Effector CD8-positive, alpha-beta T cell (primary cell): ENCODE measurements around the gene PRTG.
"Not testable (repeated sequence)": the region's sequence is repeated elsewhere in the genome, so short reads cannot be mapped to it uniquely, and the experiment has no call there.

ENCODE experiments used
- DNase-seq: peaks from one replicate; lab custom pipeline; 2025; lab: John Stamatoyannopoulos, UW

The PRTG gene

DNA sequence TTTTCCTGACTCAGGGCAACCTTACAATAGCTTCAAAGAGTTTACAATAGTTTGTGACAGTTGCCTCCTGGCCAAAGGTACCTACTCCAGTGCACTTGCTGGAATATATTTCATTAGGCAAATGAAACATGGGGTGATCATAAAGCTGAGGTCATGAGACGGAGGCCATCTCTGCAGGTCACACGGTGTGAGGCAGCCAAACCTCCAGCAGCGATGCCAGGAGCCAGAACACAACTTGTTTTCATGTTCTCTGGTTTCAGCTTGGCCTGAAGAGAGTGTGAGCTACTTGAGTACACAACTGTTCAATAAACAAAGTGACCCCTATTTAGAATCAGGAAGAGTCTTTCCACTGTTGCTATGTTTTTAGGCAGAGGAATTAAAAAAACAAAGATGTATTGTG is 112.1 kb downstream of the PRTG start:
- no peak for DNase-seq

DNA sequence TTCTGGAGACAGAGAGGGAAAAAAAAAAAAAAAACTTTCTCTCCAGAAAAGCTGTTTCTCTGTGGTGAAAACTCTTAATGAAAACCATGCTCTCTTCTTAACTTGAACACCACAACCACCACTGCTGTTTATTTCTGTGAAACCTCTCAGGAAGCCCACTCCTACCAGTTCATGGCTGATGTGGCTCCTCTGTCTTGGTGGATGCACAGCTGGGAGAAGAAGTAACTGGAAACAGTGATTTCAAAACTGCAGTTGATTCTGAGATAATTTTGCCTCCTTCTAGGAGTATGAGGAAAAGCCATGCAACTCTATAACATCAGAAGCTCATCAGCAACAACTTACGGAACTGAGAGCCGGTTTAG is 114.6 kb downstream of the PRTG start:
- DNase-seq = no peak

DNA sequence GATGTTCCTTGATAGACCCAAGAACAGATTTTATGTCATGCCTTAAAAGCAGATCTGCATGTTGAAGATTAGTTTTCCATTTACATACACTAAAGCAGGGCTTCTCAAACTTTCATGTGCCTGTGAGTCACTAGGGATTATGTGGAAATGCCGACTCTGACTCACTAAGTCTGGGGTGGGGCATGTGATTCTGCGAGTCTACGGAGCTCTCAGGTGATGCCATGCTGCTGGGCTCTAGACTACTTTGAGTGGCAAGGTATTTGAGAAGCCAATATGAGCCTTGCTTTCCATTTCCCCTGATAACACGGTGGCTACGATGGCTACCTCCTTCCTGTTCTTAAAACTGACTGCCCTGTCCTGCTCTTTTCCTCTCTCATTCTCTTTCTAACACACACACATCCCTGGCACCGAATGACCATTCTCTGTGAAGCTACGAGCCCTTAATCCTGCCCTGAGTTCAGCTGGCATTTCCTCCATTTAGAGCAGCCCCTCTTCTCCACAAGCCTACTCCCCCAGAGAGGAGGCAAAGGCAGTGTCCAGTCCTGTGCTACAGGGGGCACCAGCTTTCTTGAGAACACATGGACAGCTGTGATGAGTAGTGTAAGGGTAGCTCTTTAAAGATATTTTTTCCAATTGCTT is 115.1 kb downstream of the PRTG start:
- no peak for DNase-seq

DNA sequence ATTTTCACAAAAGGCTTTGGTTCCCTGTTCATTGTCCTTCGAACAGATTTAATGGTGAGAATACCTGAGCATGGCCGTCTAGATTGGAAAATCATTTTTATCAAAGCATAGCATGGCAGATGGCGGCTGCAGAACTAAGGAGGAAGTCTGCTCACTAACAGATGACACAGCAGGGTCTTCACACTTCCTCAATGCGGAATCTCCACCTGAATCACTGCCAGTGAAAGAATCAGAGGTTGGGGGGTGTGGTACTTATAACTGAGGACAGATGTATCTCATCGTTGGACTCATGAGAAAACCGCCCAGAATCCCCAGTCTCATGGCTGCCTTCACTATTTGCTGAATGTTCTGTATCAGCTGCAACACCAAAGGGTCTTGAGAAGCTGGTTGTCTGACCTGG is 123.2 kb downstream of the PRTG start:
- no peak for DNase-seq

DNA sequence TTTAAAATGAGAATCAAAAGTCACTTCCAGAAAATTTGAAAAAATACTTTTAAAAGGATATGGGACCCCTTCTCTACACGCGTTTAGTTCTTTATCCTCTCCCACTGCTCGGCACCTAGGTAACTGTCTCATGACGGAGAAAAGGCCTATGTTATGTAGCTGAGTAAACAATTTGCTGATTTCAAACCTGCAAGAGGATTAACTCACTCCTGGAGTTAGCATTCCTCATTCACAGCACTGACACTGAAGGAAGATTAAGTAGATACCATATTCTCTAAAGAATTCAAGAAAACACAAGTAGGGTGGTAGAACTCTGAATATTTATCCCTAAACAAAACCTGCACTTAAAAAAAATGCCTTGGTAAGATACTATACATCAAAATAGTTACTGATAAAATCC is 124.6 kb downstream of the PRTG start:
- no peak for DNase-seq

DNA sequence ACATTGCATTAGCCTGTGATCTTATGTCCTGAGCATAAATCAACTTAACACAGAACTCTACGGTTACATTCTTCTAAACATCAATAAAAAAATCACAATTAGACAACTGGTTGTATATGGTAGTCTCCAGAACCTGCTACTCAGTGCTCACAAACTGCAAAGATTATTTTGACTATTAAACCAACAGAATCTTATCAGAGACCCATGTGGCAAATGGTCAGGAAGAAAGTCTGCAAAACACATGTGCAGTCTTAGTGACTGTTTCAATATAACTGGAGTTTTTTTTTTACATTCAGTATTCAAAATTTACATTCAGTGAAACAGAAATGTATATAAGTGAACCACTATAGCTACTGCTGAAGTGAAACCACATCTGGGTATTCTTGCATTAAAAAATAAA is 127.5 kb downstream of the PRTG start:
- DNase-seq = no peak

DNA sequence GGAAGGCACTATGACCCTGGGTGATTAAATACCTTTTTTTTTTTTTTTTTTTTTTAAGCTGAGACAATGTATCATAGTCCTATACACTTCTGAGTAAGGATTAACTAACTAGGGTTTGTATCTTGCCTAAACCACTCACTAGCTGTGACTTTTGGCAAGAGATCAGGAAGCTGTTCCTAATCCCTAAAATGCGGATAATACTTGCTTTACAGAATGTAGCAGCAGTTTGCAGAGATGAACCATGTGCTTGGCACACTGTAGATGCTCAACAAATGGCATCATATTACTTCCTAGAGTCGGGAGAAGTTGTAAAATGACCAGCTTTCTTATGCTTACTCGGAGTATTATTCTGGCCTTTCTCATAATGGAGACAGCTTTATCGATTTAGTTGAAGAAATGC is 129.2 kb downstream of the PRTG start:
- DNase-seq = no peak

DNA sequence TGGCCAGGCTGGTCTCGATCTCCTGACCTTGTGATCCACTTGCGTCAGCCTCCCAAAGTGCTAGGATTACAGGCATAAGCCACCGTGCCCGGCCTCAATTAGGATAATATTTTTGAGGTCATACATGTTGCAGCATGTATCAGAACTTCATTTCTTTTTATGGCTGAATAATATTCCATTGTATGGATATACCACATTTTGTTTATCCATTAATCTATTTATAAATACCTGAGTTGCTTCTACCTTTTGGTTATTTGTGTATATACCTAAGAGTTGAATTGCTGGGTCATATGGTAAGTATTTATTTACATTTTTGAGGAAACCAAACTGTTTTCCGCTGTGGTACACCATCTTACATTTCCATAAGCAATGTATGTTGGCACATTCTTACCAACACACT is 136.7 kb downstream of the PRTG start:
- no peak for DNase-seq

DNA sequence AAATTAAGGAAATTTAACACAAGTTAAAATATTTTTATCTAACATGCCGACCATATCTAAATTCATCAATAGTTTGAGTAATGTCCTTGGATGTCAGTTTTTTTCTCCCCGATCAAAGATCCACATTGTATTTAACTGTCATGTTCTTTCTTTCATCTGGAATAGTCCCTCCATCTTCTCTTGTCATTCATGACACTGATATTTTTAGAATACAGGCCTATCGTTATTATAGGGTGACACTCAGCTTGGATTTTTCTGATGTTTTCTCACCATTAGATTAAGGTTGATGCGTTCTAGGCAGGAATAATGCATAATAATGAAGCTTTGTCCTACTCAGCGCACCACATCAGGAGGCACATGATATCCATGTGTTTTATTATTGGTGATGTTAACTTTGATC is 141.6 kb downstream of the PRTG start:
- DNase-seq = no peak

DNA sequence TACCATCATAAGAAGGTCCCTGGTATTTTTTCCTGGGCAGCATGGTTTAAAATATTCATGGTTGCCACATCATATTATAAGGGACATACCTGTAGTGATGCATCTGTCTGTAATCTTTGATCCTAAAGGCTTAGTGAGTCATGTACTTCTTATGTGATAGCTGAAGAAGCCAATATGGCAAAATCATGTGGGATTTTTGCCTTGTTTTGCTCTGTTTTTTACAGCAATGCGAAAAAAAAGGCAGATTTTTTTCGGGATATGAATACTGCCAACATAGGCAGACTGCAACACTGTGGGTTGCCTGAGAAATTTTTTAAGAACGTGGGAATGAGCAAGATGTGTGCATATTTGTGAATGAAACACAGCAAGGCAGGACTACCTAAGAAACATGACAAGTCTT is 143.5 kb downstream of the PRTG start:
- DNase-seq = no peak

DNA sequence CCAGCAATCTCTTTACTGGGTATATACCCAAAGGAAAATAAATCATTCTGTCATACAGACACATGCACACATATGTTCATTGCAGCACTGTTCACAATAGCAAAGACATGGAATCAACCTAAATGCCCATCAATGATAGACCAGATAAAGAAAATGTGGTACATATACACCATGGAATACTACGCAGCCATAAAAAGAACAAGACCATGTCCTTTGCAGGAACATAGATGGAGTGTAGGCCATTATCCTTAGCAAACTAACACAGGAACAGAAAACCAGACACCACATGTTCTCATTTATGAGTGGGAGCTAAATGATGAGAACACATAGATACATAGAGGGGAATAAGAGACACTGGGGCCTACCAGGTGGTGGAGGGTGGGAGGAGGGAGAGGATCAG is 149.9 kb downstream of the PRTG start:
- DNase-seq = not testable (repeated sequence)

DNA sequence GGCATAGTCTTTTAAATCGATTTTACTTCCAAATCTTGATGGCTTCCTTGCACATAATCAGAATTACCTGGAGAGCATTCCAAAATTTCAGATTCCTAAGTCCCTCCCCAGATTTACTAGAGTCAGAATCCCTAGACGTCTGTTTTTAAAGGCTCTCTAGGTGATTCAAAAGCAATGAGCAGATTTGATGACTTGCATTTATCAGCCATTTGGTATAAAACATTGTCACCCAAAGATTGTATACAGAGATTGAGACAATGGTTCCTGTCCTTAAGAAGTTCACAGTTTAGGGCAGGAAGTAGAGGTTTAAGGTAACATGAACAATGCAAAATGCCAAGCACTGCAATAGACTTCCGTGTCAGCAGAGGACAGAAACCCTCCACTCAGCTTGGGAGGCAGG is 152.2 kb downstream of the PRTG start:
- DNase-seq = no peak

DNA sequence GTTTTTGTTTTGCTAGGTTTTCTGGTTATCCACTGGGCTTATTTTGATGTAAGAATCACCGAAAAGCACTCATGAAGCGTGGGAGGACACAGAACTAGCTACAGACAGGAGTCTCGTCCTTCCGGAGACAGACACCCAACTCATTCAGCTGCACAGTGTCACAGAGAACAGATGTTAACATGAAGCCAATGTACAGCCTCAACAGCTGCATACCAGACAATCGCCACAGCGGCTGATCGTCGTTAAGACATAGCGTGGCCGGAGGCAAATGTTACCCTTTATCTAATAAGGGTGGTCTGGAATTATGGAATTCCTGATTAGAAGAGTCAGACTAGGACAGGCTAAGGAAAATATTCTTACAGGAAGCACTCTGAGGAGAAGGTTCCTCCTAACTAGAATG is 153.7 kb downstream of the PRTG start:
- no peak for DNase-seq

DNA sequence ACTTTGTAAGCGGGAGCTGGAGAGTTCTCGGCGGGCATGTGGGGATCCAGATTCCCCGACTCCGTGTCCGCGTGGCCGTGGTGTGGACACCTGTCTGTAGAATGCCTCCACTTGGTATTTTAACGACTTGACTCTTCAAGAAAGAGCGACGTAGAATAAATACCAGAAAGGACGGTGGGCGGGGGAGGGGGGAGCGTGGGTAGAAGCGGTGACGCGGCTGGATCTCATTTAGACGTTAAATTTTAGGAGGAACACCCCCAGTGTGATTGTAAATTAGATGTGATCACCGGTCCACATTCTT is 154.2 kb downstream of the PRTG start:
- DNase-seq = no peak

DNA sequence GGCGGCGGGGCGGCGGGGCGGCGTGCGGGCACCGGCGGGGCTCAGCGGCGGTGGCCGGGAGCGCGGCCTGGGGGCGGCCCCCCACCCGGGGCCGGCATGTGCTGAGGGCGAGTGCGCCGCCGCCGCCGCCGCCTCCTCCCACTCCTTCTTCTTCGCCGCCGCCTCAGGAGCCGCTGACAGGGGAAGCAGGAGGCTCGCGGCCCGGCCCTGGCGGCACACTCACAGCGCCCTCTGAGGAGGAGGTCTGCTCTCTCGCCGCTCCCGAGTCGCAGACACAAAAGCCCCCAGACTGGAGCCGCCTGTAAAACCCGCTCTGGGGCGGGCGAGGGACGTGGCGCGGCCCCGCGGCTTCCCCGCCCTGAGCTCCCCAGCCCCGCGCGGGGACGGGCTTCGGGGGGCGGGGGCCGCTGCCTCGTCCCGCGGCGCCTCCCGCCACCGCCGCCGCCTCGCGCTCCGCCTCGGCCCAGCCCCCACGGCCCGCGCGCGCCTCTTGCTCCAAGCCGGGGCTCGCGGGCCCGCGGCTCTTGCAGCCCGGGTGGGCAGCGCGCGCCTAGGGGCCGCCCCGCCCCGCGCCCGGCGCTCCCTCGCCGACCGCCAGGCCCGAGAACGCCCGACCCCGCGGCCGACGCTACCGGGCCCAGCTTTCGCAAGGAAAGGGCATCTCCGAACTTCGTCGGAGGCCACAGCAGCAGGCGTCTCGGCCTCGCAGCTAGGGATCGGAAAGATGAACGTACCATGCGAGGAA is 154.7 kb downstream of the PRTG start, which contains the start of gene PYGO1:
Gene PYGO1 (minus strand): TSS at position 276 of the 745 bp plus-strand sequence. CDS start 462 bp downstream, outside the sequence.
- no peak for DNase-seq

DNA sequence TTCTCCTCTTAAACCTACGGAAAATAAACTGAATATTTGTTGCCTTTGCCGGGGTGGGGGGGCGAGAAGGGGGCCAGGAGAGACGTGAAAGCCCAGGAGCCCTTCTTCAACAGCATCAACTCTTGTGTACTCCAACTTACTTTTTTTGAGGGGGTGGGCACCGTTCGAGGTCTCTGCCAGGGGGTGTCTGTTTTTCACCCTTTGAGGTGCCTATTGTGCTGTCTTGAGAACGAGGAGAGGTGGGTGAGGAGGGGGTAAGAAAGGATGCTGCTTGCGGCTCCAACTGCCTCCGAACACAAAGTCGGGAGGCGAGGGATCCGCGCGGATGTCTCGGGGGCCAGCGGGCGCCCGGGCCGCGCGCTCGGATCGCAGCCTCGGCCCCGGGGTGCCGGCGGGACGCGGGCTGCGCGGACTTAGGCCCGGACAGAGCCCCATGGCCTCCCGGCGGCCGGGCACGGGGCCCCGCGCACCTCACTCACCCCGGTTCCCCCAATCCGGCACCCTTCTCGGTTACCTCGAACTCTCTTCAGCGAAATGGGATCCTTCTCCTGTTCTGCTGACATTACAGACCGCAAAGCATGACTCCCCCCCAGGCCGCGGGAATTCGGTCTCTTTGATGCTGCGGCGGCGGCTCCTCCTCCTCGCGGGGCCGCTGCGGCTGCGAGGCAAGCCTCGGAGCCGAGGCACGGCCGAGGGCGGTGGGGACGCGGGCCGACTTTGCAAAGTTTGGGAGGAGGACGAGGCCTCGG is 155.5 kb downstream of the PRTG start:
- no peak for DNase-seq

DNA sequence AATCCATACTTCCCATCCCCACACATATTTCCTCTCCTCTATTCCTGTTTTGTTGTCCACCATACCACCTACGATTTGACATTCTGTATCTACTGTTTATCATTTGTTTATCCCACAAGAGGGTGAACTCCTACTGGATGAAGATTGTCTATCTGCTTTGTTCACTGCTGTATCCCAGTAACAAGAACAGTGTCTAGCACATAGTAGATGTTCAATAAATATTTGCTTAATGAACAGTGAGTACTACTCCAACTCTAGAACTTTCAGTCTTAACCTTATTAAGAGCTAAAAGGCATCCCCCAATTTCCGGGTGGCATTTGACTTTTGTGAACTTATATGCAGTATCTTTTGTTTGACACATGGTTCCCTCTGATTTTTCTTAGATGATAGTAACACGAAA is 156.1 kb downstream of the PRTG start:
- no peak for DNase-seq

DNA sequence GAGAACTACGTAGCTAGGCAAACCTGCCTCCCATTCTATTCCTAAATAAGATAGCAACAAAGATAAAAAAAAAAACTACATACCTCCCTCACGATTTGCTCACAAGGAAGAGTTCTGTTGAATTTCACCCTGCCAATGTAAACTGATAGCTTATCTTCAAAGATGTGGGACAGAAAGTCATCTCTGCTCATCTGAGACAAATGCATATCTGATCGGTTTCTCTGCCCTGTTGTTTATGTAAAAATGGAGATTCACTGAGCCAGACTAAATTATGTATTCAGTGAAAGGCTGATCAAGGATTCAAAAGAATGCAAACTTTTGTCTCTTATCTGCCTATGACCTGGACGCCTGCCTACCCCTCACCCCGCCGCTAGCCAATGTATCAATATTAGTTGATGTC is 166.0 kb downstream of the PRTG start:
- DNase-seq = no peak

DNA sequence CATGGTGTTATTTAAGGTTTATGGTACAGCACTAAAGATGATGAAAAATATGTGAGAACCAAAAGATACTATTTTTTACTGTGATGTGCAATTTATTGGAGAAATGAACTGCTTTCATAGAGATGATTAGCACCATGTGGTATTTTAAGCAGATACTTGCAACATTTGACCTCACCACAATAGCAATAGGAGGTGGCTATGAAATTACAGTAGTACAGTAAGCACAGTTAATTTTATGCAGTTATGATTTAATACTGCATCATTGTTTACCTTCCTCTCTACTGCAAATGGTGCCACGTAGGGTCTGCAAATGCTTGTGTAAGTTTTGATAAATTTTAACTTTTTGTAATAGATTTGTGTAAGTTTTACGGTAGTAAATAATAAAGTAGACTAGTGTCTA is 168.9 kb downstream of the PRTG start:
- DNase-seq = no peak

DNA sequence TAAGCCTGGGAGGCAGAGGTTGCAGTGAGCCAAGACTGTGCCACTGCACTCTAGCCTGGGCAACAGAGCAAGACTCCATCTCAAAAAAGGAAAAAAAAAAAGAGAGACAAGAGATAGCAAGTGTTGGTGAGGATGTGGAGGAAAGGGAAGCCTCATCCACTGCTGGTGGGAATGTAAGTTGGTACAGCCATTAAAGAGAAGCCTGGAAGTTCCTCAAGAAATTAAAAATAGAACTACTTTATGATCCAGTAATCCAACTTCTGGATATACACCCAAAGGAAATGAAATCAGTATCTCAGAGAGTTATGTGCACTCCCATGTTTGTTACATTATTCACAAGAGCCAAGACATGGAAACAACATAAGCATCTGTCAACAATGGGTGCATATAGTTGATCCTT is 169.7 kb downstream of the PRTG start:
- DNase-seq = no peak

DNA sequence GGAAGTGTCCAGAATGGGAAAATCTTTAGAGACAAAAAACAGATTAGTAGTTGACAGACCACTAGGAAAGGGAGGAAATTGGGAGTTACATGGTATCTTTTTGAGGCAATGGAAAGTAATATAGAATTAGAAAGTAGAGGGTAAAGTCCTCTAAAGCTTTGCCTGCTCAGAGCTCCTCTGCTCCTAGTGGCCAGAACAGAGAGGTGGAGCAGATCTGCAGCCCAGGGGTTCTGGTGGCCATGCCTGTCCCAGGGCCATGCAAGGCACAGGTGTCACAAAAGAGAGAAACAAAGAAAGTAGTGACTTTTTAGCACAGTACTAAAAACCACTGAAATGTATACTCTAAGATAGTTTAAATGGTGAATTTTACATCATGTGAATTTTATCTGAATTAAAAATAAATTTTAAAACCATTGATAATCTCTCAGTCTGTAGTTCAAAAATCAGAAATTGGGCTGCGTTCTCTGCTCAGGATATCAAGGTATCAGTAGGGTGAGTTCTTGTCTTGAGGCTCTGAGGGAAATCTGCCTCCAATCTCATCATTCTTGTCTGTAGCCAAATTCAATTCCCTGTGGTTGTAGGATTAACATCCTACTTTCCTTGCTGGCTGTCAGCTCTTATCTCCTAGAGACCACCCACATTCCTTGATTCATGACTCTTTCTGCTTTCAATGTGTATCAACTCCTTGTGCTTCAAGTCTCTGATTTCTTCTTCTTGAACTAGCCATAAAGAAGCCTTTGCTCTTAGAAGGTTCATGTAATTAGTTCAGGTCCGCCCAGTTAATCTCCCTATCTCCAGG is 178.4 kb downstream of the PRTG start:
- no peak for DNase-seq

DNA sequence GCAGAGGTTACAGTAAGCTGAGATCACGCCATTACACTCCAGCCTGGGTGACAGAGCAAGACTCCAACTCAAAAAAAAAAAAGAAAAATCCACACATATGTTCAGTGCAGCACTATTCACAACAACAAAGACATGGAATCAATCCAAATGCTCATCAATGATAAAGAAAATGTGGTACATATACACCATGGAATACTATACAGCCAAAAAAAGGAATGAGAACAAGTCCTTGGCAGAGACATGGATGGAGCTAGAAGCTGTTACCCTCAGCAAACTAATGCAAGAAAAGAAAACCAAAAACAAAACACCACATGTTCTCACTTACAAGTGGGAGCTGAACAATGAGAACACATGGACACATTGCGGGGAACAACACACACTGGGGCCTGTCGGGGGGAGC is 180.4 kb downstream of the PRTG start:
- DNase-seq = no peak
